NCI-H1436 (cell line): ENCODE measurements around the gene PCDHB9.
"Not testable (repeated sequence)": the region's sequence is repeated elsewhere in the genome, so short reads cannot be mapped to it uniquely, and the experiment has no call there.

Source experiments
- DNase-seq: peaks from one replicate; lab custom pipeline; 2025; lab: John Stamatoyannopoulos, UW

PCDHB9 gene

DNA sequence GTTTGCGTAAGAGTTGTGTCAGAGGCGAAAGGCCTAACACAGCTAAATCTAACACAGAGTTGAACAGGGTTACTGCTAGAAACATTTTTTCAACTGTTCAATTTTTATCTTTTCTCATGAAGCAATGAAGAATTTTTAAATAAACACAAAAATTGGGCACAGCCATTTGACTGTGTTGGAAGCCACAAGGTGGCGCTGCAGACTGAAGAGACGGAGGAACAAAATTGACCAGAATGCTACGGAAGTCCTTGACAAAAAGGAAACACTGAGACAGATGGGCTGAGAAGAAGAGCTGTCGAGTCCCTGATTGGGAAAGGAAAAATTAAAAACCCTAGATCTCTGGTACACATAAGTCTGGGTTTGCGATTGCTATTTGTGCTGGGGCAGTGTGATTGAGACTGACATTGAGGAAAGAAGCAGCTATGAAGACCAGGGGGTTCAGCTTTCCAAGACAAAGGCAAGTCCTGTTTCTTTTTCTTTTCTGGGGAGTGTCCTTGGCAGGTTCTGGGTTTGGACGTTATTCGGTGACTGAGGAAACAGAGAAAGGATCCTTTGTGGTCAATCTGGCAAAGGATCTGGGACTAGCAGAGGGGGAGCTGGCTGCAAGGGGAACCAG, at the start of gene PCDHB9:
TSS of gene PCDHB9 (plus strand) at position 265 of the 616 bp plus-strand sequence. CDS start at position 423, 158 bp downstream.
- no peak for DNase-seq

DNA sequence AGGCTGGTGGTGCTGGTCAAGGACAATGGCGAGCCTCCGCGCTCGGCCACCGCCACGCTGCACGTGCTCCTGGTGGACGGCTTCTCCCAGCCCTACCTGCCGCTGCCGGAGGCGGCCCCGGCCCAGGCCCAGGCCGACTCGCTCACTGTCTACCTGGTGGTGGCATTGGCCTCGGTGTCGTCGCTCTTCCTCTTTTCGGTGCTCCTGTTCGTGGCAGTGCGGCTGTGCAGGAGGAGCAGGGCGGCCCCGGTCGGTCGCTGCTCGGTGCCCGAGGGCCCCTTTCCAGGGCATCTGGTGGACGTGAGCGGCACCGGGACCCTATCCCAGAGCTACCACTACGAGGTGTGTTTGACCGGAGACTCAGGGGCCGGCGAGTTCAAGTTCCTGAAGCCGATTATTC, 49.6 kb upstream of the PCDHB9 start:
- DNase-seq, result not testable (repeated sequence)

- DNase-seq, result no peak
These were observed 37.1 kb upstream of the PCDHB9 start, which contains the start of gene PCDHB6 for GRCh38 chr5:141149812-141150211. TSS of gene PCDHB6 (plus strand) at chr5:141150057. CDS start at chr5:141150258, 201 bp downstream.

GRCh38 chr5:141150224-141150992, 36.6 kb upstream of the PCDHB9 start:
- DNase-seq, result no peak

- no peak for DNase-seq
These were observed 36.0 kb upstream of the PCDHB9 start for GRCh38 chr5:141150993-141151325.

- DNase-seq, result not testable (repeated sequence)
These were observed 35.3 kb upstream of the PCDHB9 start for GRCh38 chr5:141151632-141152031.

DNA sequence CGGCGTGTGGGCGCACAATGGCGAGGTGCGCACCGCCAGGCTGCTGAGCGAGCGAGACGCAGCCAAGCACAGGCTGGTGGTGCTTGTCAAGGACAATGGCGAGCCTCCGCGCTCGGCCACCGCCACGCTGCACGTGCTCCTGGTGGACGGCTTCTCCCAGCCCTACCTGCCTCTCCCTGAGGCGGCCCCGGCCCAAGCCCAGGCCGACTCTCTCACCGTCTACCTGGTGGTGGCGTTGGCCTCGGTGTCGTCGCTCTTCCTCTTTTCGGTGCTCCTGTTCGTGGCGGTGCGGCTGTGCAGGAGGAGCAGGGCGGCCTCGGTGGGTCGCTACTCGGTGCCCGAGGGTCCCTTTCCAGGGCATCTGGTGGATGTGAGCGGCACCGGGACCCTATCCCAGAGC, 34.9 kb upstream of the PCDHB9 start:
- not testable (repeated sequence) for DNase-seq

GRCh38 chr5:141155540-141156374, 31.2 kb upstream of the PCDHB9 start:
- no peak for DNase-seq

- DNase-seq, result not testable (repeated sequence)
These were observed 29.6 kb upstream of the PCDHB9 start for GRCh38 chr5:141157356-141157755.

DNA sequence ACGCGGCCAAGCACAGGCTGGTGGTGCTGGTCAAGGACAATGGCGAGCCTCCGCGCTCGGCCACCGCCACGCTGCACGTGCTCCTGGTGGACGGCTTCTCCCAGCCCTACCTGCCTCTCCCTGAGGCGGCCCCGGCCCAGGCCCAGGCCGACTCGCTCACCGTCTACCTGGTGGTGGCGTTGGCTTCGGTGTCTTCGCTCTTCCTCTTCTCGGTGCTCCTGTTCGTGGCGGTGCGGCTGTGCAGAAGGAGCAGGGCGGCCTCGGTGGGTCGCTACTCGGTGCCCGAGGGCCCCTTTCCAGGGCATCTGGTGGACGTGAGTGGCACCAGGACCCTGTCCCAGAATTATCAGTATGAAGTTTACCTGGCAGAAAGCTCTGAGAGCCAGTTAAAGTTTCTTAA, 29.1 kb upstream of the PCDHB9 start:
- not testable (repeated sequence) for DNase-seq

- no peak for DNase-seq
These were observed 14.4 kb upstream of the PCDHB9 start, which contains the start of gene PCDHB7 for GRCh38 chr5:141172381-141173204. TSS of gene PCDHB7 (plus strand) at chr5:141172644. CDS start at chr5:141172836, 192 bp downstream.

- not testable (repeated sequence) for DNase-seq
These were observed 12.5 kb upstream of the PCDHB9 start for GRCh38 chr5:141174291-141175104.

GRCh38 chr5:141175933-141176332, 11.0 kb upstream of the PCDHB9 start:
- no peak for DNase-seq

DNA sequence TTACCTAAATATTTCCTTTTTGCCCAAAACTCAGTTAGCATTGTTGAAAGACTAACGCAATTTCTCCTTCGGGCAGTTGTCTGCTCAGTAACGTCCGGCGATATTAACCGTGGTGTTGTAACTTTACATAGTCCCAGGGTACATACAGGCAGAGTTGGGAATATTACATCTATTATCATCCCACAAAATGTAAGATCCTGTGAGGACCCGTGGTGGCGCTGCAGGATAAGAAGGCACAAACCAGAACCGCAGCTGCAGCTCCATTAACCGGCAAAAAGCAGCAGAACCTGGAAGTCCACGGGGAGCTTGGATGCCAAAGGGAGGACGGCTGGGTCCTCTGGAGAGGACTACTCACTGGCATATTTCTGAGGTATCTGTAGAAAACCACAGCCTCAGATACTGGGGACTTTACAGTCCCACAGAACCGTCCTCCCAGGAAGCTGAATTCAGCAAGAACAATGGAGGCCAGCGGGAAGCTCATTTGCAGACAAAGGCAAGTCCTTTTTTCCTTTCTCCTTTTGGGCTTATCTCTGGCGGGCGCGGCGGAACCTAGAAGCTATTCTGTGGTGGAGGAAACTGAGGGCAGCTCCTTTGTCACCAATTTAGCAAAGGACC, 9.3 kb upstream of the PCDHB9 start, which contains the start of gene PCDHB8:
TSS of gene PCDHB8 (plus strand) at position 214 of the 615 bp plus-strand sequence. CDS start at position 459, 245 bp downstream.
- DNase-seq, result peak; percentile 60

DNA sequence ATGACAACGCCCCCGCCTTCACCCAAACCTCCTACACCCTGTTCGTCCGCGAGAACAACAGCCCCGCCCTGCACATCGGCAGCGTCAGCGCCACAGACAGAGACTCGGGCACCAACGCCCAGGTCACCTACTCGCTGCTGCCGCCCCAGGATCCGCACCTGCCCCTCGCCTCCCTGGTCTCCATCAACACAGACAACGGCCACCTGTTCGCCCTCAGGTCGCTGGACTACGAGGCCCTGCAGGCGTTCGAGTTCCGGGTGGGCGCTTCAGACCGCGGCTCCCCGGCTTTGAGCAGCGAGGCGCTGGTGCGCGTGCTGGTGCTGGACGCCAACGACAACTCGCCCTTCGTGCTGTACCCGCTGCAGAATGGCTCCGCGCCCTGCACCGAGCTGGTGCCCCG, 7.6 kb upstream of the PCDHB9 start:
- not testable (repeated sequence) for DNase-seq

- DNase-seq, result not testable (repeated sequence)
These were observed 7.1 kb upstream of the PCDHB9 start for GRCh38 chr5:141179876-141180275.

DNA sequence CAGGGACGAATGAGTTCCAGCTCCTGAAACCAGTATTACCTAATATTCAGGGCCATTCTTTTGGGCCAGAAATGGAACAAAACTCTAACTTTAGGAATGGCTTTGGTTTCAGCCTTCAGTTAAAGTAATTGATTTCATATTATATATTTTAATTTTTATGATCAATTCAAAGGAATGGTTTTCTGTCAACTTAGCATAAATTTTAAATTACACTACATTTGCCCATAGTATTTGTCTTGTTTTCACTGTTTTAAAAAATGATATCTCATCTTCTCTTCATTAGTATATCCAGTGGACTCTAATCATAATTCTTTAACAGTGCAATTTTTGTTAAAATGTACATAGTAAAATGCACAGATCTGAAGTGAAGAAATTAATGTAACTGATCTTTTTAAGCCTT, 6.6 kb upstream of the PCDHB9 start:
- DNase-seq, result no peak

GRCh38 chr5:141182248-141182647, 4.7 kb upstream of the PCDHB9 start, which contains the start of gene PCDHB16:
TSS of gene PCDHB16 (plus strand) at chr5:141182387. CDS start at chr5:141182560, 173 bp downstream.
- DNase-seq, result no peak

GRCh38 chr5:141184117-141184855, 2.7 kb upstream of the PCDHB9 start:
- DNase-seq, result not testable (repeated sequence)
